IMR-90 (cell line): Measurements from ENCODE around the gene DMRTC2.

Experiments used
- BHLHE40 ChIP-seq: fragments of 150-350 bp; IDR thresholded peaks from 2 replicates; pipeline ENCODE4 v1.6.1; 2016; ENCODE audit warnings: mild to moderate bottlenecking, low read depth, low read length
- CEBPB ChIP-seq: IDR thresholded peaks from 2 replicates; pipeline ENCODE4 v1.6.1; 2012; ENCODE audit warnings: low read depth, low read length, improper control_type of control experiment
- CHD1 ChIP-seq: IDR thresholded peaks from 2 replicates; pipeline ENCODE4 v1.6.1; 2012; ENCODE audit warnings: low read depth, low read length, improper control_type of control experiment
- MAFK ChIP-seq: IDR thresholded peaks from 2 replicates; pipeline ENCODE4 v1.6.1; 2012; ENCODE audit warnings: low read depth, low read length, improper control_type of control experiment
- MAZ ChIP-seq: IDR thresholded peaks from 2 replicates; pipeline ENCODE4 v1.6.1; 2012; ENCODE audit warnings: low read depth, mild to moderate bottlenecking, low read length, improper control_type of control experiment, moderate library complexity, borderline replicate concordance
- MXI1 ChIP-seq: IDR thresholded peaks from 2 replicates; pipeline ENCODE4 v1.6.1; 2012; ENCODE audit warnings: low read depth, mild to moderate bottlenecking, low read length, moderate library complexity, borderline replicate concordance
- NFE2L2 ChIP-seq: fragments of 150-350 bp; IDR thresholded peaks from 2 replicates; pipeline ENCODE4 v1.6.1; 2016; ENCODE audit warnings: low read depth, mild to moderate bottlenecking, low read length
- POLR2A ChIP-seq: IDR thresholded peaks from 2 replicates; pipeline ENCODE4 v1.6.1; 2012; ENCODE audit warnings: mild to moderate bottlenecking, low read depth, low read length
- RAD21 ChIP-seq: IDR thresholded peaks from 2 replicates; pipeline ENCODE4 v1.6.1; 2012; ENCODE audit warnings: low read length, improper control_type of control experiment
- RFX5 ChIP-seq: IDR thresholded peaks from 2 replicates; pipeline ENCODE4 v1.8.0; 2012; ENCODE audit warnings: low read depth, mild to moderate bottlenecking, low read length, moderate library complexity
- SMC3 ChIP-seq: fragments of 150-350 bp; IDR thresholded peaks from 2 replicates; pipeline ENCODE4 v1.6.1; 2016; ENCODE audit warnings: low read depth, mild to moderate bottlenecking, antibody characterized with exemption, low read length, moderate library complexity
- TF ChIP-seq, protein P1 (sequence below): conservative IDR thresholded peaks from 2 replicates; pipeline ENCODE4 v1.5.1; 2012; ENCODE audit warnings: mild to moderate bottlenecking, low read depth, low read length, improper control_type of control experiment

DNA sequence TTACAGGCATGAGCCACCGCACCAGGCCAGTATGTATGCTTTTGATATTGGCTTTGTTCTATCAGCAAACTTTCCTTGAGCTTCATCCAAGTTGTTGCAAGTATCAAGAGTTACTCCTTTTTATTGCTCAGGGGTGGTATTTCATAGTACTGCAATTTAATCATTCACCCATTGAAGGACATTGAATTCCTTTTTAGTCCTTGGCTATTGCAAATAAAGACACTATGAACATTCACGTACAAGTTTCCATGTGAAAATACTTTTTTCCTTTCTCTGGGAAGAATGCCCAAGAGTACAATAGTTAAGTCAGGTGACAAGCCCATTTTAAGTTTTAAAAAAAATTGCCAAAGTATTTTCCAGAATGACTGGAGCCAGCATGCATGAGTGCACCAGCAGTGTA is 28.1 kb upstream of the DMRTC2 start:
- TF ChIP-seq RFX5 (no peak), CHD1 (no peak), POLR2A (no peak), SMC3 (no peak), RAD21 (no peak), MAZ (no peak), MXI1 (no peak), MAFK (no peak), CEBPB (no peak), BHLHE40 (no peak), NFE2L2 (no peak)
- TF ChIP-seq, protein P1, sequence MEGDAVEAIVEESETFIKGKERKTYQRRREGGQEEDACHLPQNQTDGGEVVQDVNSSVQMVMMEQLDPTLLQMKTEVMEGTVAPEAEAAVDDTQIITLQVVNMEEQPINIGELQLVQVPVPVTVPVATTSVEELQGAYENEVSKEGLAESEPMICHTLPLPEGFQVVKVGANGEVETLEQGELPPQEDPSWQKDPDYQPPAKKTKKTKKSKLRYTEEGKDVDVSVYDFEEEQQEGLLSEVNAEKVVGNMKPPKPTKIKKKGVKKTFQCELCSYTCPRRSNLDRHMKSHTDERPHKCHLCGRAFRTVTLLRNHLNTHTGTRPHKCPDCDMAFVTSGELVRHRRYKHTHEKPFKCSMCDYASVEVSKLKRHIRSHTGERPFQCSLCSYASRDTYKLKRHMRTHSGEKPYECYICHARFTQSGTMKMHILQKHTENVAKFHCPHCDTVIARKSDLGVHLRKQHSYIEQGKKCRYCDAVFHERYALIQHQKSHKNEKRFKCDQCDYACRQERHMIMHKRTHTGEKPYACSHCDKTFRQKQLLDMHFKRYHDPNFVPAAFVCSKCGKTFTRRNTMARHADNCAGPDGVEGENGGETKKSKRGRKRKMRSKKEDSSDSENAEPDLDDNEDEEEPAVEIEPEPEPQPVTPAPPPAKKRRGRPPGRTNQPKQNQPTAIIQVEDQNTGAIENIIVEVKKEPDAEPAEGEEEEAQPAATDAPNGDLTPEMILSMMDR, result no peak
